GM19395 (cell line): ENCODE measurements around the gene ADI1.

Experiments used
- ATAC-seq: cut with Tn5 transposase; IDR thresholded peaks from one replicate; pipeline ENCODE4 v1.9.1; 2021; ENCODE audit warnings: mild to moderate bottlenecking, moderate library complexity; ENCODE audit not compliant: unreplicated experiment

Gene ADI1, protein sequence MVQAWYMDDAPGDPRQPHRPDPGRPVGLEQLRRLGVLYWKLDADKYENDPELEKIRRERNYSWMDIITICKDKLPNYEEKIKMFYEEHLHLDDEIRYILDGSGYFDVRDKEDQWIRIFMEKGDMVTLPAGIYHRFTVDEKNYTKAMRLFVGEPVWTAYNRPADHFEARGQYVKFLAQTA

DNA sequence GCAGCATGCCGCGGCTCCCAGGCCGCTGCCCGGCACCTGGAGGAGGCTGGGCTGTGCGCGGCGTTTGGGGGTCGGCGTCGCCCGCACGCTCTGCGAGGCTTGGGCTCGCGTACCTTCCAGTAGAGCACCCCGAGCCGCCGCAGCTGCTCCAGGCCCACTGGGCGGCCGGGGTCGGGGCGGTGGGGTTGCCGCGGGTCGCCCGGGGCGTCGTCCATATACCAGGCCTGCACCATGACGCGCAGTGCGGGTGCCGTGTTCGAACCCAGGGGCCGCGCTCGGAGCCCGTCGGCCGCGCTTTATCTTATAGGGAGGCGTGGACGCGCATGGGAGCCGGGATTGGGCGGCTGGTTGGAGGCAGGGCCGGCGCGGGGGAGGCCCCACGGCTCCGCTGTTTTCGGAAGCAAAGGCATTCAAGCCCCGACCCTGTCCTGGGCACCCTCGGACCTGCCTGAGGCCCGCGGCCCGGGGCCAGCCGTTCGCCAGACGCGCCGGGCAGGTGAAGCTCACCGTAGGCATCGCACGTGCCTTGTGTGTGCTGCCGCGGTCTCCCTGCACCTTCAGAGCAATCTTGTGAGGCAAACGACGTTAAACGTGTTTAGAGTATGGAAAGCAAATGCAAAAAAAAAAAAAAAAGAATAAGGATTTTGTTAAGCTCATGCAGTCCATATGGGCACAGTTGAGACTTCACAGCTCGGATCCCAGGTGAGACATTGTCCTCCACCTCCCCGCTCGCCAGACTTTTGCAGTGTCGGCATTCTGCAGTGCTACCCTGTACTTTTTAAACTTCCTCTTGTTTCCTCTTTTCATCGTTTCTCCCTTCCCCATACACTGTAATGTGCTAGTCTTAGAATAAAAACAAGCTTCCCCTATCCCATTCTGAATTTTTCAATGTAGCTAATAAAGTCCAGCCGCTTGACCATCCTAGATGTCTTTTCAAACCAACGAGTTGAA is at the start of gene ADI1:
ADI1 (minus strand) TSS at position 277 of the 951 bp plus-strand sequence; CDS start at position 233, 44 bp downstream.
- peak; percentile 63 for ATAC-seq

DNA sequence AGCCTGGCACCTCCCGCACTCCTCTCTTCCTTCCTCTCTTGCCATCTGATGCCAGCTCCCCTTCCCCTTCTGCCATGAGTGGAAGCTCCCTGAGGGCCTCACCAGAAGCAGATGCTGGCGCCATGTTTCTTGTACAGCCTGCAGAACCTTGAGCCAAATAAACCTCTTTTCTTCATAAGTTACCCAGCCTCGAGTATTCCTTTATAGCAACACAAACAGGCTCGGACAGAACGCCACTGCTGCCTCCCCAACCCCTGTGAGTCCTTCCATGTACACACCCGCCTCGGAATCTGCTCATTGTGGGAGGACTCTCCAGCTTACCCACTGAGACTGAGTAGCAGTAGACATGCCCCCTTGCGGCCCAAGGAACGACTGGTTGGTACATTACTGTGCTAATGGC is 47.5 kb upstream of the ADI1 start:
- ATAC-seq, result no peak

DNA sequence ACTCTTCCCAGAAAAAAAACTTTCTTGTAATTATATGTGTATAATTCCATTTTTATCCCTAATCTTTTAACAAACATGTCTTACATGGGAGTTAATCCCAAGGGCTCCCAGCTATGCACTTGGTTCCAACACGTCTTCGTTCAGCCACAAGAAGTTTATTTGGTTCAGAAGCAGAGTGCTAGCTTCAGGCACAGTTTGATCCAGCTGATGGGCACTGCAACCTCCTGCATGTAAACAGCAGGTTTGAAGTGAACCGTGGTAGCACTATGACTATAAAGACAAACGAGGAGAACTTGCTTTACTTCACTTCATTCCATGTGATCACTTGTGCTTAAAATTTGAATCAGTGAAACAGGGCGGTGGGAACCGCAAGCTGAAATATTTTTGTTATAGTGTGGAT is 45.8 kb upstream of the ADI1 start:
- ATAC-seq, result no peak

DNA sequence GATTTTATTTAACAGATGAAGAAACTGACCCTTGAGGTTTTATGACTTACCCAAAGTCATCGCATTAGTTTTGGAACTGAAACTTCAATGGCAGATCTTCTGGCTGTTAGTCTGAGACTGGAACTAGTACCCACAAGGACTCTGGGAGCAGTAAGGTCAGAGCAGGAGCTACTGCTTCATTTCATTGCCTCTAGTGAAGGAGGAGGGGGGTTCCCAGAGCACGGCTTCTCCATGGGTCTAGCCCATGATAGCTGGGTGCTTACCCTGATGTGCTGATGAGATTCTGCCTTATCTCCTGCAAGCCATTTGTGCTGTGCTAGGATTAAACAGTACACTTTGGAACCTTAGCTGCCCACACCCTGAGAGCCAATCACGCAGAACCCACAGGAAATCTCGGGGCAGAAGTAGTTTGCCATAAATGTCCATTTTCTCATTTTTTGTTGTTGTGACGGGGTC is 44.2 kb upstream of the ADI1 start:
- ATAC-seq, result peak; percentile 57

DNA sequence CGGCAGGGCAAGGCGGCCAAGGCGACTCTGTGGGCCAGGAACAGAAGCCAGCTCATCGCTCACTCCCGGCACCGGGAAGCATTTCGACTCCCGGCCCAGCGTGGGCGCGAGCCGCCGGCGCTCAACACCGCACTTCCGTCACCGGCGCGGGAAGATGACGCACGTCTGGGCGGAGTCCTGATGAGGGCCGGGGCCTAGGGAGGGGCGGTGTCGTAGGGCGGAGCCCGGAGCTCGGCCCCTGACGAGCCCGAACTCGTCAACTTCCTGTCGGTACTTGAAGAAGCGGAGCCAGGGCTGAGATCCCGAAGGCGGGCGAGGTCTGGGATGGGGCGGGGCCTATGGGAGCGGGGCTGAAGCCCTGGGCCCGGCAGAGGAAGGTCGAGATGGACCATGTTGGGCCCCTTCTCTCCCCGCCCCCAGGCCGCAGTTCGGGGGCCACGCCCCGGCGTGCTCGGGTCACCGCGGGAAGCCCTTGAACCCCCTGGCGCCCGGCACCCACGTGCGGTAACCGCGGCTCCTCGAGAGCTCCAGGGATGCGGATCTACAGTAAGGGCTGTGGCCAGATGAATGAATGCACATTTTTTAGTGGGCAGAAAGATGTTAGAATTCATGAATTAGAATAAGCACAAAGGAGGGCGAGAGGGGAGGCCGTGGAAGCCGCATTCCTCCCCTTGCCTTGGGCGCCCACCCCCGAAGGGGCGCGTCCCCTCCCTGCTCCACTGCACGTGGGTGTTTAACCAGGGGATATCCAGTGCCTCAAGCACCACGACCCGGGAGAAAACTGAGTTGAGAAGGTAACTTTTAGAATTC is 39.1 kb upstream of the ADI1 start, which contains the start of gene RNASEH1:
RNASEH1 (minus strand) TSS at position 129 of the 810 bp plus-strand sequence; CDS start at position 56, 73 bp downstream.
- peak; percentile 95 for ATAC-seq

DNA sequence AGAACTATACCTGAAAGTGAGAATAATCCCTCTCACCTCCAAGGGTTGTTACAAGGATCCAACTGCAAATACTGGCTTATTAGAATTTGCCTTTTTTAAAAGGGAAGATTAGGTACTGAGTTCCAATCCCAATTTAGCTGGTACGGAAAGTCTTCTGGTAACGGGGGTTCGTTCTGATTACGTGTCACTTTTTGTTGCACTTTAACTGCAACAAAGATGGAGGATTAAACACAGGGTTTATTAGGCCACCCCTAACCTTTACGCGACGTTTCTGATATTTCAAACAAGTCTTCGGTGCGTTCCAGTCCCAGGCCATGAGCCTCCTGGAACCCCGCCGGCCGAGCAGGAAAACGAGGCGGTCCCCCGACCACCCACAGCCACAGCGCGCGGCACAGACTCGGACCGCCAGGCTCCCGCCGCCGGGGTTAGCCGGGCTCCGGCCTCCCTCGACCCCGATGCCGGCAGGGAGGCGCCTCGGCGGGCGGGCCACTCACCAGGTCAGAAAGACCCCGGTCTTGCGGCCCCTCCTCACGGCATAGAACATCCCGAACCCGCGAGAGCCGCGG is 38.4 kb upstream of the ADI1 start:
- ATAC-seq, result peak; percentile 40

DNA sequence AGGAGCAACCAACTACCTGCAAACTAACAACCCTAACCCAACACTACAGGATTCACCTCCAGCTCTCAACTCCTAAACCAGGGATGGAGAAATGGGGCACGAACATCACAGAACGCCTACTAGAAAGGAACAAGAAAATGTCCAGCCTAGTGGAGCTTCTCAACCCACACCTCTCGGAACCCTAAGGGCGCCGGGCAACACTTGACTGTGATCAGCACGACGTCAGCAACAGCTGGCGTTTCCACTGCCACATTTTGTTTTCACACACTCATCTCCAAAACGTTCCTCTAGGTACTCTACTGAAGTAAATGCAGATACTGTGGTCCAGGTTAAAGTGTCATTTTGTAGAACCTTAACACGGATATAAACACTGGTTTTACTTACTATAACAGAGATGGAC is 34.6 kb upstream of the ADI1 start:
- no peak for ATAC-seq

DNA sequence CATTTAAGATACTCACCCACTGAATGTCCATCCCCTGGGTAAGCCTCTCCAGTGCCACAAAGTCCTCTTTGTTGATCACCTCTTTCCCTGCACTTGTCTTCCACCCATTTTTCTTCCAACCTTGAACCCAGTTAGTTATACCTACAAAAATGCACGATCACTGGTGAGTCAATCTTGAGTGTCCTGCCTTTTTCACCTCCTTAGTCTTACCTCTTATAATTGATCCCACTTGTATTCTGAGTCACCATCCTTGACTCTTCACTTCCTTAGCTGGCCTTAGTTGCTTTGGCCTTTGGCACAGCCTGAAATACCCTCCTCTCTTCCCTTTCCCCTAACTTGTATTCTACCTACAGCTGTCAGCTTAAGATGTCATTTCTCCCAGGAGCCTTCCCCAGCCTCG is 28.6 kb upstream of the ADI1 start:
- ATAC-seq, result no peak

DNA sequence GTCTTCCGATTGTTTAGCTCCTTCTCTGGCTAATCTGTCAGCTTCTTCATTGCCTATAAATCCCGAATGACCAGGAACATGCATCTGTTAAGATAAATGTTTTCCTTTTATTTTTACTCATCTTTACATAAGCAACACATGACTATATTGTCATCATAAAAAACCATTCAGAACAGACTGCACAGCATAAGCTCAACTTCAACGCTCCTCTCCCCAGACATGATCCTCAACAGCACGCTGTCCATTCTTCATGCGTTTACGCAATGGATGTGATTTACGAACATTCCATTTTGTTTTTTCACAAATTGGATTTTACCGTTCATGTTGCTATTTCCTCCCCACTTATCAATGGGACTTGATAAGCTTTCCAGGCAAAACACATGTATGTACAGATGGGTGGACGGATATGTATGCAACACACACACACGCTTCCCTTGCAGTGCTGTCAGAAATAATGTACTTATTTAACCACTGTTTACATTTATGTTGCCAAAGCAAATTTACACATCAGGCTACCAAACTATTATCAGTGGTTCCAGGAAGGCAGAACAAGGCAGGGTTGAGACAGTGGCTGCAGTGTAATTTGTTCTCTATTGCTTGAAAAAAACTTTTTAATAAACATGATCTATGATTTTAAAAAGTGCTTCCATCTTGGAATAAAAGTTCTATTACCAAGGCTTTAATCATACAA is 26.6 kb upstream of the ADI1 start:
- ATAC-seq, result no peak

DNA sequence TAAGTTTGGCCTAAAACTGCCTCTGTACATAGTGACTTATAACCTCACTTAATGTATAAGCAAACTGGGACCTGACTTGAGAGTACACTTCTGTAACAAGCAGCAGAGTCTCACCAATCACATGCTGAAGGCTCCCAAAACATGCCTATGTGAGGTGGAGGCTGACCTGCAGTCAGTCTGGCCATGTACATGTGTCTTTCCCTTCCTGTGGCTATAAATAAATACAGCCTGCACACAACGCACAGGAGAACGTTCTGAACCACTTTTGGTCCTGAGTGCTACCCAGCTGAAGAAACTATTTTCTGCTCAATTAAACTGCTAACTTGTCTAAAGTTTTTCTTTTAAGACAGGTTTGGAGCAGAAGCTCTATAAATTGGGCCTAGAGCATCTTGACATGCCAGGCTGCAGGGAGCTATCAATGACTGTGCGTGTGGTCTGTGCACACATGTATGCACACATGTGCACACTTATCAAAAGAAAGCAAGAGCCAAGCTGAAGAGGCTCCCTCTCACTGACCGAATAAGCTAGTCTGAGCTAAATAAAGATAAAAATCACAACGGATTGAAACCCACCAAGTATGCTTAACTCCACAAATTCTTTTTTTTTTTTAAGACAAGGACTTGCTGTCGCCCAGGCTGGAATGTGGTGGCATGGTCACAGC is 23.8 kb upstream of the ADI1 start:
- no peak for ATAC-seq

DNA sequence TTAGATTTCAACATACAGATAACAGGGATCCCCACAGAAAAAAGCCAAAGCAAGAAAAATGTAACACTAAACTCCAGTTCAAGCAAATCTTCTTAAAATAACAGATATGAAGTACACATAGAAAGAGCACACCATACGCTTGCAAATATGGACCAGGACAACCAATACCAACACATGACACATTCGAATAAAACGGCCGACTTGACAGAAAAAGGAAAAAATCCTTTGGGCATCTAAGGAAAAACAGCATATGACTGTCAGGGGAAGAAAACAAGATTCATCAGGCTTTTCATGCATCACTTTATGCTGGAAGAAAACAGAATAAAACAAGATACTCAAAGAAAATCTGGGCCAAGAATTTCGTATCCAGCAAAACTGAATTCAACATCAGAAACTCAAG is 22.8 kb upstream of the ADI1 start:
- no peak for ATAC-seq

DNA sequence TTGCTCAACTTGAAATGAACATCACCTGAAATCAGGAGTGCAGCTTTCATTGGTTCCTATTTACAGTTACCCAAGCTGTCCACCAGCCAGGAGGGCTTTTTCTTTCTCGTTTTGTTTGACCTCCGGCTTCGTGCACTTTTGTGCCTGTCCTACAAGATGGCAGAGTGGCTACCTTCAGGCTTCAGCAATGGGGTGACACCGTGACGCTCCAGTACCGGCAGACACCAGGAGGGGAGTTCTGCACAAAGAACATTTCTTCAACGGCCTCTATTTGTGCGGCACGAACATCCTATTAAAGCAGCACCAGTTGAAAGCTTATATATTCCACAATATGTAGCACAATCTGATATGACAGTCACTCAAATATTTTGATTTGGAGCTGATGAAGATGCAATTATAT is 20.5 kb upstream of the ADI1 start:
- ATAC-seq, result no peak

DNA sequence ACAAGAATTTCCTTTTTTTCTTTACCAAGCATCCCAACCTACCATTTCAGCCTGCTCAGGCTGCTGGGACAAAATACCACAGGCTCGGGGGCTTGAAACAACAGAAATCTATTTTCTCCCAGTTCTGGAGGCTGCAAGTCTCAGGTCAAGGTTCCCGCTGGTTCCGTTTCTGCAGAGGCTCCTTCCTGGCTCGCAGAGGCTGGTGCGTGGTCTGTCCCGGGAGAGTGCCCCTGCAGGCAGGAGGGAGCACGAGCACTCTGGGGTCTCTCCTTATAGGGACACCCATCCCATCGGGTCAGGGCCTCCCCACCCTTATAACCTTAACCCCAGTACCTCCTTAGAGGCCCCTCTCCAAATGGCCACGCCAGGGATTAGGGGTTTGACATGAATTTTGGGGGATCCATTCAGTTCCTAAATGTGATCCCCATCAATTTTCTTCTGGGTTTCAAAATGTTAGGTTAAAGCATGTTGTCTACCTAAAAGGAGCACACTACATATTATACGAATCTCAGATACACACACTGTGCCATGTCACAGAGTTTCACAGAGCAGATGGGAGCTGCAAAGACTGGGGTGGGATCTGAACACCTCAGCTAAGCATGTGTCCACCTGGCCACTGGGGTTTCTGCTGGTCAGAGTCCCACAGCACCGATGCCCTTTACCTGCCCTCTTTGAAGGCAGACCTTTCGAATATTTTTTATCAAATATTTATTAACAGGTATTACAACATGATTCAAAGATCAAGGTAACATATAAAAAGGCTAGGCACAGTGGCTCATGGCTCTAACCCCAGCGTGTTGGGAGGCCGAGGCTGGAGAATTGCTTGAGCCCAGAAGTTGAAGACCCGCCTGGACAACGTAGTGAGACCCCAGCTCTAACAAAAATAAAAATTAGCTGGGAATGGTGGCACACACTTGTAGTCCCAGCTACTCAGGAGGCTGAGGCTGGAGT is 17.6 kb upstream of the ADI1 start:
- ATAC-seq, result peak; percentile 56

DNA sequence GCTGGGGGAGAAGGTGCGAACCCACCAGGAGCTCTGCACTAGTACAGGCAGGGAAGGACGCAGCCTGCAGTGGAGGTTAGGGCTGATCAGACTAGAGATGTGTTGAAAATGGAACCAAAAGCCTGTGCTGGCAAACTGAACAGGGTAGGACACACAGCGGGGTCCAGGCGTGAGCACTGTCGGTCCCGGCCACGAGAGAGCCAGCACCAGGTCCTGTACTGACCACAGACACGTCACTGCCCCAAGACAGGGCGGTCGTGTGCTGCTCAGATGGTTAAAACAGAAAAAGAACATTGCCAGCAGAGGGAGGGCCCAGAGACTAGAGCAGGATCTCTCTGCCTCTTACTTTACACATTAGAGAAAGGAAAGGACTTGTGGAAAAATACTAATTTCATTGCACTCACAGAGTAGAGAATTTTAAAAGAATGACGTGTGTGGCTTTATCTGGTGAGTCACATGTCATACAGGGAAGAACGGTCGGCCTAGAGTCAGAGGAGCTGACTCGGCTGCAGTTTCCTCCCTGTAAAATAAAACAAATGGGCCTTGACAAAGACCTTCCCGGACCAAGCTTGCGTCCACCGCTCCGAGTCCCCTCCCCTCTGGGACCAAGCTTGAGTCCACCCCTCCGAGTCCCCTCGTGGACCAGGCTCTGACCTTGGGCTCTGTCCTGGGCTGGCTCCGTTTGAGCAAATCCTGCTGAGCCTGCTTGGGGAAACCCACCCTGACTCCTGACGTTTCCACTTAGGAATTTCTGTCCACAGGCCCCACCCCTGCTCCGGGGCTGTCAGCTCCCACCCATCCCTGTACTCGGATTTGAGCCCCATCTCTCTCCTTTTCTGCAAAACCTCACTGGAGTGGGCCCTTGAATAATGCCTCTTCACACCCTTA is 16.7 kb upstream of the ADI1 start:
- peak; percentile 57 for ATAC-seq

DNA sequence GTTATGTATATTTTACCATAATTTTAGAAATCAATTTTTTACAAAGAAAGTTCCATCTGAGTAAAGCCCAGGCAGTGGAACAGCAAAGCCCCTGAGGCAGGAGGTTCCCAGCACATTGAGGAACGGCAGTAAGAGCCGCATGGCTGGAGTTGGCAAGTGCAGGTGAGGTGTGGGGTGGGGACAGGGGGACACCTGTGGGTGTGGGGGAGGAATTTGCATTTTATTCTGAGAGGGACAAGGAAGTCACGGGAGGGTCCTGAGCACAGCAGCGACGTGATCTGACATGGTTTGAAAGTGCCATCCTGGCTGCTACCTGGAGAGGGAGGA is 16.1 kb upstream of the ADI1 start:
- no peak for ATAC-seq

DNA sequence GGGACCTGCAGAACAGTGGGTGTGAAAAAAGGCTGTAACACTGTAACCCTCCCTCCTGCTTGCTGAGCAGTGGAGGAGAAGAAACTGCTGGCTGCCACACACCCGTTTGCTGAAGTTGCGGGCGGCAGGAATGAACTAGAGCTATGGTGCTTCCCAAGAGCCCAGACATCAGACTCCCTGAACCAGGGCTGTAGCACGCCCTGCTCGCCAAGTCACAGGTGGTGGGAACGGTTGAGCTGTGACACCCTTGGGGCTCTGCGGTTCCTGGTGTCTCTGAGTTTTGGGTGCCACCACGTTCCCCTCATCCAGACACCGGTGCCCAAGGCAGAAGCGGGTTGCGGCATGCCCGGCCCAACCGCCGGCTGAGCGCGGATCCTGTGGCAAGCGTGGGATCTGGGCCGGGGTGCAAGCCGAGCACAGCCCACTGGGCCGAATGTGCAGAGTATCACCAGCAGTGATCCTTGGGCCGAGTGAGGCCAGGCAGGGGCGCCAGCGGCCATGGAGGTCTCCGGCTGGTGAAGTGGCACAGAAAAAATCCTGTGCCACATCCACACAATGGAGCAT is 15.0 kb upstream of the ADI1 start:
- ATAC-seq, result no peak

DNA sequence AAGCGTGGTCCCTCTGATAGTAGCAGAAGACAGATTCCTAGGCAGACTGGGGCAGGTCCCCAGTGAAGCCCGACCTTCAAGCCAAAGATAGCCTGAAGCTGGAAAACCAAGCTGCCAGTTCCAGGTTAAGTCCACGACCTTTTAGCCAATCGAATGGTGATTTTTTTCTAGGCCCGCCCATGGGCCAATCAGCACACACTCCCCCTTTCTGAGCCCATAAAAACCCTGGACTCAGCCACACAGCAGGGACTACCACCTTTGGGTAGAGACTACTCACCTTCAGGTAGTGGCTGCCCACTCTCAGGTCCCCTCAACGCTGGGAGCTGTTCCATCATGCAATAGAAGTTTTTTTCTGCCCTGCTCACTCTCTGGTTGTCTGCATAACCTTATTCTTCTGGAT is 14.5 kb upstream of the ADI1 start:
- no peak for ATAC-seq

DNA sequence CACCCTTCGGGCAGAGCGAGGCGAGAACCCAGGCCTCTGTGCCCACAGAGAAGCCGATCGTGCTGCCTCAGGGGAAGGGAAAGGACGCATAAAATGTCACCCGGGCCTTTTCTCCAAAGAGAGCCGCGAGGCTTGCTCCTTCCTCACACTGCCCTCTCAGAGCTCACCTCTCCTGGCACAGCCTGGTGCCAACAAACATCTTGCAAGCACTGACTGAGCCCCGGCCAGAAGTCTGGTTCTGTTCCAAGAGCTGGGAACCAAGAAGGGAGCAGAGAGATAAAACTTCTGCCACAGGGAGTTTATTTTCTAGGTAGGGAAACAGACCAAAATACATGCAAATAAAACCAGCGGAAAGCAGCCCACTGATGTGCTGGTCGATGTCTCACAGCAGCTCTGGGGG is 13.6 kb upstream of the ADI1 start:
- ATAC-seq, result no peak
